Forelimb muscle (tissue), 1 donor: Measurements from ENCODE around the gene SEL1L2. TPM values are rescaled to one million over a fixed set of nuclear protein-coding genes. Genes with fewer than 3 reads are reported as not detected.
"Not testable (repeated sequence)": the region's sequence is repeated elsewhere in the genome, so short reads cannot be mapped to it uniquely, and the experiment has no call there.

Experiments
- DNase-seq: peaks from one replicate; pipeline ENCODE4 v3.0.0-alpha.2; 2013; ENCODE audit warnings: low read depth
- polyA plus RNA-seq: library from polyadenylated mRNA; unstranded; fragments of 120-200 nt; gene quantifications from one replicate; pipeline ENCODE4 v1.2.1, GENCODE V29; 2013; ENCODE audit not compliant: insufficient read length

SEL1L2 gene
- not detected for polyA plus RNA-seq

GRCh38 chr20:13990465-13990864, at the start of gene SEL1L2:
TSS of gene SEL1L2 (minus strand) at chr20:13990614. CDS start at chr20:13990534, 80 bp downstream.
- DNase-seq: no peak

GRCh38 chr20:14036567-14036966, 46.2 kb upstream of the SEL1L2 start:
- no peak for DNase-seq

GRCh38 chr20:14033310-14033709, 42.9 kb upstream of the SEL1L2 start:
- DNase-seq: no peak

GRCh38 chr20:14030991-14031390, 40.6 kb upstream of the SEL1L2 start:
- DNase-seq: no peak

GRCh38 chr20:14012671-14013070, 22.3 kb upstream of the SEL1L2 start:
- DNase-seq: no peak

- DNase-seq: no peak
These were observed 18.8 kb upstream of the SEL1L2 start for GRCh38 chr20:14009208-14009607.

GRCh38 chr20:14005996-14006395, 15.6 kb upstream of the SEL1L2 start:
- no peak for DNase-seq

GRCh38 chr20:14000917-14001316, 10.5 kb upstream of the SEL1L2 start:
- no peak for DNase-seq

GRCh38 chr20:13996265-13996664, 5.9 kb upstream of the SEL1L2 start:
- no peak for DNase-seq

GRCh38 chr20:13995841-13996240, 5.4 kb upstream of the SEL1L2 start:
- no peak for DNase-seq

GRCh38 chr20:13995086-13995665, 4.8 kb upstream of the SEL1L2 start, which contains the start of gene MACROD2:
TSS of gene MACROD2 (plus strand) at chr20:13995516.
- peak; percentile 6 for DNase-seq

GRCh38 chr20:13991955-13992354, 1.5 kb upstream of the SEL1L2 start:
- not testable (repeated sequence) for DNase-seq

GRCh38 chr20:13991311-13991710, 897 bp upstream of the SEL1L2 start:
- DNase-seq: no peak

GRCh38 chr20:13984211-13984610, 6.2 kb downstream of the SEL1L2 start:
- no peak for DNase-seq

GRCh38 chr20:13960525-13960924, 29.9 kb downstream of the SEL1L2 start:
- DNase-seq: no peak

- no peak for DNase-seq
These were observed 30.3 kb downstream of the SEL1L2 start for GRCh38 chr20:13960119-13960518.

- no peak for DNase-seq
These were observed 37.2 kb downstream of the SEL1L2 start for GRCh38 chr20:13953227-13953626.

GRCh38 chr20:13947719-13948118, 42.7 kb downstream of the SEL1L2 start:
- DNase-seq: no peak

GRCh38 chr20:13941031-13941430, 49.4 kb downstream of the SEL1L2 start:
- no peak for DNase-seq

GRCh38 chr20:13936781-13937576, 53.4 kb downstream of the SEL1L2 start:
- no peak for DNase-seq

- DNase-seq: no peak
These were observed 55.2 kb downstream of the SEL1L2 start for GRCh38 chr20:13934992-13935894.

- DNase-seq: no peak
These were observed 60.1 kb downstream of the SEL1L2 start for GRCh38 chr20:13930281-13930680.
